GM18502 (cell line): ENCODE data around the gene RAB11FIP3.
"Not testable (repeated sequence)": the region's sequence is repeated elsewhere in the genome, so short reads cannot be mapped to it uniquely, and the experiment has no call there.

Source experiments
- ATAC-seq: cut with Tn5 transposase; IDR thresholded peaks from one replicate; pipeline ENCODE4 v1.9.1; 2021; ENCODE audit warnings: mild to moderate bottlenecking; ENCODE audit not compliant: unreplicated experiment, poor library complexity

Gene RAB11FIP3

GRCh38 chr16:415170-415498, 10.3 kb upstream of the RAB11FIP3 start:
- not testable (repeated sequence) for ATAC-seq

GRCh38 chr16:422179-422578, 3.3 kb upstream of the RAB11FIP3 start:
- ATAC-seq: not testable (repeated sequence)

GRCh38 chr16:424033-424622, 1.3 kb upstream of the RAB11FIP3 start:
- no peak for ATAC-seq

- no peak for ATAC-seq
These were observed 797 bp upstream of the RAB11FIP3 start for GRCh38 chr16:424623-425081.

- ATAC-seq: peak; percentile 40
These were observed 278 bp downstream of the RAB11FIP3 start for GRCh38 chr16:425740-426114.

- ATAC-seq: no peak
These were observed 861 bp downstream of the RAB11FIP3 start for GRCh38 chr16:426115-426905.

- no peak for ATAC-seq
These were observed 1.4 kb downstream of the RAB11FIP3 start for GRCh38 chr16:426906-427249.

GRCh38 chr16:427250-427649, 1.8 kb downstream of the RAB11FIP3 start:
- no peak for ATAC-seq

- no peak for ATAC-seq
These were observed 5.5 kb downstream of the RAB11FIP3 start for GRCh38 chr16:430904-431303.

- ATAC-seq: no peak
These were observed 15.2 kb downstream of the RAB11FIP3 start for GRCh38 chr16:440627-441026.

- no peak for ATAC-seq
These were observed 16.0 kb downstream of the RAB11FIP3 start for GRCh38 chr16:441447-441846.

- ATAC-seq: no peak
These were observed 17.5 kb downstream of the RAB11FIP3 start for GRCh38 chr16:442976-443375.

- no peak for ATAC-seq
These were observed 18.6 kb downstream of the RAB11FIP3 start for GRCh38 chr16:444027-444426.

GRCh38 chr16:445566-445965, 20.1 kb downstream of the RAB11FIP3 start:
- ATAC-seq: no peak

GRCh38 chr16:450385-450784, 24.9 kb downstream of the RAB11FIP3 start:
- no peak for ATAC-seq

- no peak for ATAC-seq
These were observed 25.5 kb downstream of the RAB11FIP3 start for GRCh38 chr16:450785-451512.

GRCh38 chr16:454397-454940, 29.0 kb downstream of the RAB11FIP3 start:
- no peak for ATAC-seq

GRCh38 chr16:455453-455852, 30.0 kb downstream of the RAB11FIP3 start:
- no peak for ATAC-seq

GRCh38 chr16:456891-457483, 31.5 kb downstream of the RAB11FIP3 start:
- ATAC-seq: no peak

GRCh38 chr16:457732-458400, 32.4 kb downstream of the RAB11FIP3 start:
- no peak for ATAC-seq
